GM19397 (cell line): ENCODE measurements around the gene PUM2.

ENCODE experiments used
- ATAC-seq: cut with Tn5 transposase; IDR thresholded peaks from one replicate; pipeline ENCODE4 v1.9.1; 2021; ENCODE audit warnings: mild to moderate bottlenecking, moderate library complexity; ENCODE audit not compliant: unreplicated experiment

PUM2 gene

GRCh38 chr2:20219763-20220380, 130.8 kb downstream of the PUM2 start:
- no peak for ATAC-seq

GRCh38 chr2:20218331-20219320, 132.0 kb downstream of the PUM2 start:
- ATAC-seq: no peak

- ATAC-seq: no peak
Observed at GRCh38 chr2:20217041-20217970, 133.3 kb downstream of the PUM2 start.

GRCh38 chr2:20216130-20217025, 134.3 kb downstream of the PUM2 start:
- no peak for ATAC-seq

- no peak for ATAC-seq
Observed at GRCh38 chr2:20215183-20216040, 135.2 kb downstream of the PUM2 start.

- ATAC-seq: no peak
Observed at GRCh38 chr2:20214566-20215182, 136.0 kb downstream of the PUM2 start.

- no peak for ATAC-seq
Observed at GRCh38 chr2:20213651-20214565, 136.7 kb downstream of the PUM2 start.

- no peak for ATAC-seq
Observed at GRCh38 chr2:20212871-20213503, 137.7 kb downstream of the PUM2 start.

- no peak for ATAC-seq
Observed at GRCh38 chr2:20212459-20212870, 138.2 kb downstream of the PUM2 start.

GRCh38 chr2:20211860-20212458, 138.7 kb downstream of the PUM2 start:
- no peak for ATAC-seq

- no peak for ATAC-seq
Observed at GRCh38 chr2:20211420-20211819, 139.2 kb downstream of the PUM2 start.

- no peak for ATAC-seq
Observed at GRCh38 chr2:20210462-20210861, 140.2 kb downstream of the PUM2 start.

- no peak for ATAC-seq
Observed at GRCh38 chr2:20209373-20210109, 141.1 kb downstream of the PUM2 start.

GRCh38 chr2:20208476-20208859, 142.2 kb downstream of the PUM2 start:
- no peak for ATAC-seq

- no peak for ATAC-seq
Observed at GRCh38 chr2:20207051-20207450, 143.6 kb downstream of the PUM2 start.

GRCh38 chr2:20205915-20206524, 144.6 kb downstream of the PUM2 start:
- ATAC-seq: no peak
